HUES64 (cell line): ENCODE measurements around the gene CCDC149.
A peak's percentile ranks its signal among the peaks of the same experiment; 100 is the strongest.
"Not testable (repeated sequence)": the region's sequence is repeated elsewhere in the genome, so short reads cannot be mapped to it uniquely, and the experiment has no call there.

Source experiments
- H3K27ac ChIP-seq: 2 replicates; pipeline ENCODE4 v1.7.0; 2013; ENCODE audit warnings: low read depth, low read length, inconsistent platforms
- H3K27me3 ChIP-seq: 2 replicates; pipeline ENCODE4 v1.6.1; 2013; ENCODE audit warnings: mild to moderate bottlenecking, low read length; ENCODE audit not compliant: insufficient read depth
- H3K36me3 ChIP-seq: 2 replicates; pipeline ENCODE4 v1.6.1; 2013; ENCODE audit warnings: mild to moderate bottlenecking, low read length; ENCODE audit not compliant: insufficient read depth
- H3K4me1 ChIP-seq: 2 replicates; pipeline ENCODE4 v1.6.1; 2013; ENCODE audit warnings: mild to moderate bottlenecking, low read length, moderate library complexity; ENCODE audit not compliant: insufficient read depth
- H3K4me3 ChIP-seq: 2 replicates; pipeline ENCODE4 v1.5.1; 2013; ENCODE audit warnings: mild to moderate bottlenecking, low read length, moderate library complexity
- H3K9ac ChIP-seq: 2 replicates; pipeline ENCODE4 v1.6.1; 2013; ENCODE audit warnings: mild to moderate bottlenecking, low read depth, low read length
- H3K9me3 ChIP-seq: 2 replicates; pipeline ENCODE4 v1.6.1; 2013; ENCODE audit warnings: low read depth, low read length; ENCODE audit not compliant: insufficient read depth
- WGBS: fragments of 150-250, 120-280 bp; methylation state at CpG from one replicate; pipeline ENCODE4 v1.1.7; 2013; ENCODE audit warnings: missing lambda C conversion rate; 5-methylcytosine and 5-hydroxymethylcytosine counted together

The CCDC149 gene

DNA sequence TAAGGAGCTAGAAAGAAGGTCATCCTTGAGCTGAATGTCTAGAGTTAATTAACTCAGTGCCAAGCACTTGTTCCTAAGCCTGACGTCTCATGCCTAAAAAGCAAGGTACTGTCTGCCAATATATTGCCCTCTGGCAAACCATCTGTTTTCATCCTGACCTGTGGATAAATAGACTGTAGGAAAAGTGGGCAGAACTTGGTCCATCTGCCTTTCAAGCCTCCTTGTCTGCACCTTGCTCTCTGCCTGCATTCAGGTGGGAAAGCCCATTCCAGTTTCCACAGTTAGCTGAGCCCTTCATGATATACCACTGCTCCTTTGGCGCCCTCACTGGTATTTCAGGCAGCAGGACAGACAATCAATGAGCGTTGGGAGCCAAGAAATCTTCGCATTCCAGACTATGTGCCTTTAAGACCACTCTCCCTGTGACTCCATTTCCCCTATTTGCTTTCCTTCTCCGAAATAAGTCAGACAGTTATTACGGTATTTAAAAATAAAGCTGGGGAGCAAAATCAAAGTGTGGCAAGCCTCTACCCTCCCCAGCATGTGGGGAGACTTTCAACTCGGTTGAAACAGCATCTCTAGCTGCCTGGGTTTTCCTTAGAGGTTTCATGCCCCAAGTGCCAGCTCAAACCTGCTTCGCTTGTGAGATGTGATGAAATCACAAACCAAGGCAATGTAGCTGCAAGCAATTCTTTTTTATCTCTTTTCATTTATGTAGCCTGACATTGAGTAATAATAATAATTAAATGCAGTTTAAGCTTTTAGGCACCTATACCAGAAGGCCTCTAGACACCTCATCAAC lies 2.5 kb upstream of the CCDC149 start:
- peaks cover 6% of the 10 kb centered on the region for H3K9me3 ChIP-seq
- peaks cover 4% of the 10 kb centered on the region; the same call in 1 of the 2 replicates for H3K36me3 ChIP-seq
- H3K4me1 ChIP-seq, result peaks cover 8% of the 10 kb centered on the region
- WGBS, result 70% methylated on average over 8 of the region's 8 CpGs
- H3K4me3 ChIP-seq, result no peak overlapping the region
- no peak overlapping the region for H3K9ac ChIP-seq
- no peak overlapping the region for H3K27ac ChIP-seq
- peaks cover 20% of the 10 kb centered on the region for H3K27me3 ChIP-seq

DNA sequence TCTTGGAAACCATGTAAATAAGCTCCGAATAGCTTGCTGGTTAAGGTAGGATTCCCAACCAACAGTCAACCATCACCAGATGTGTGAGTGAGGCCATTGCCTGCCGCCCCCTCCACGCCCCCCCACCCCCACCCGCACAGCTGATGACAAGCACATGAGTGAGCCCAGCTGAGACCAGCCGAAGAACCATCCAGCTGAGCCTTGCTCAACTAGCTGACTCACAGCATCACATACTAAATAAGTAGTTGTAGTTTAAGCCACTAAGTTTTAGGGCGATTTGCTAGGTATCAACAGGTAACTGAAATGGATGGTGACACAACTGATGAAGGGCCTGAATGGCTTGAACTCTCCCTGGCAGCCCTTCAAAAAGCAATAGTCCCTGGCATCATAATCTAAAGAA lies 1.6 kb upstream of the CCDC149 start:
- Histone ChIP-seq H3K4me3 (no peak overlapping the region), H3K36me3 (peaks cover 12% of the 10 kb centered on the region), H3K4me1 (peaks cover 8% of the 10 kb centered on the region), H3K9me3 (peaks cover 8% of the 10 kb centered on the region), H3K27me3 (peaks cover 20% of the 10 kb centered on the region), H3K9ac (no peak overlapping the region), H3K27ac (no peak overlapping the region)
- WGBS, result 96% methylated on average over 3 of the region's 6 CpGs

DNA sequence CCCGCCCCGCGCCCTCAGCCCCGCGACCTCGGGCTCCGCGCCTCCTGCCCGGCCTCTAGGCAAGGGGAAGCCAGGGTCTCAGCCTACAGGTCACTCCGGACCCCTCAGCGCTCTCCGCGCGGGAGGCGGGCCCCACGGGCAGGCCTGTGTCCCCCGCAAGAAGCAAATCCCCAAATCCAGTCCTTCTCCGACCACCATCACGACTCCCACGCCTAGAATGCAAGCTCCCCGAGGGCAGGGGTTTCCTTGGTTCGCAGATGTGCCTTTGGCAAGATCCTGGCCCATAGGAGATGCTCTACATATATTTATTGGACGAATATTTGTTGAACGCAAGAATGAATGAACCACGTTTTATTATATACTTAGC lies 260 bp upstream of the CCDC149 start:
- Histone ChIP-seq H3K4me3 (peak overlapping the region; percentile 63), H3K4me1 (peaks cover 8% of the 10 kb centered on the region), H3K27me3 (peaks cover 20% of the 10 kb centered on the region), H3K36me3 (peaks cover 22% of the 10 kb centered on the region), H3K9me3 (peaks cover 13% of the 10 kb centered on the region), H3K27ac (no peak overlapping the region; the same call in 1 of the 2 replicates), H3K9ac (peak overlapping the region; percentile 75)
- 14% methylated on average over 22 of the region's 25 CpGs for WGBS

DNA sequence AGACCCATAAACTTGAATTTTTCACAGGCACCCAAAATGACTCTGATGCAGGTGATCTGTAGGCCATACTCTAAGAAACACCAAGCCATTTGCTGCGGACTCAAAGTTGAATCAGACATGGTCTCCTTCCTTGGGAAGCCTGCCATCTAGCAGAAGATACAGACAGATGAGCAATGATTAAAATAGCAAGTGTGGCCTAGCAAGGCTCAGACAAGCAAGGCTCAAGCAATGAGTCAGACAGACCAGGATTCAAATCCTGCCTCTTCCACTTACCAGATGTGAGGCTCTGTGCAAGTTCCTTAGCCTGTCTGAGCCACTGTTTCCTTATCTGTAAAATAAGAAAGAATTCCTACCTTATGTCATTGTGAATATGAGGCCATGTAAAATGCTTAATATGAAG lies 2.3 kb downstream of the CCDC149 start:
- Histone ChIP-seq H3K27ac (no peak overlapping the region), H3K9me3 (peaks cover 13% of the 10 kb centered on the region)
- 89% methylated on average over 1 of the region's 1 CpG for WGBS

DNA sequence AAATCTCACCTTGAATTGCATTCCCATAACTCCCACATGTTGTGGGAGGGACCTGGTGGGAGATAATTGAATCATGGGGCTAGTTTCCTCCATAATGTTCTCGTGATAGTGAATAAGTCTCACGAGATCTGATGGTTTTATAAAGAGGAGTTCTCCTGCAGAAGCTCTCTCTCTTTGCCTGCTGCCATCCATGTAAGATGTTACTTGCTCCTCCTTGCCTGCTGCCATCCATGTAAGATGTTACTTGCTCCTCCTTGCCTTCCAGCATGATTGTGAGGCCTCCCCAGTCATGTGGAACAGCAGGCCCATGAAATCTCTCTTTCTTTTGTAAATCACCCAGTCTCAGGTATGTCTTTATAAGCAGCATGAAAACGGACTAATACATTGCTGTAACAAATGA lies 3.2 kb downstream of the CCDC149 start:
- not testable (repeated sequence) for H3K4me1 ChIP-seq, H3K4me3 ChIP-seq, H3K27ac ChIP-seq, H3K9ac ChIP-seq
- WGBS, result 94% methylated on average over 3 of the region's 3 CpGs
- Histone ChIP-seq H3K36me3 (peaks cover 22% of the 10 kb centered on the region), H3K27me3 (peaks cover 20% of the 10 kb centered on the region), H3K9me3 (peaks cover 13% of the 10 kb centered on the region)

More for the DNA sequence above, 2.3 kb downstream of the CCDC149 start:
- Histone ChIP-seq H3K4me1 (peaks cover 5% of the 10 kb centered on the region; the same call in 1 of the 2 replicates), H3K4me3 (no peak overlapping the region), H3K9ac (no peak overlapping the region), H3K36me3 (peaks cover 22% of the 10 kb centered on the region), H3K27me3 (peaks cover 20% of the 10 kb centered on the region)

DNA sequence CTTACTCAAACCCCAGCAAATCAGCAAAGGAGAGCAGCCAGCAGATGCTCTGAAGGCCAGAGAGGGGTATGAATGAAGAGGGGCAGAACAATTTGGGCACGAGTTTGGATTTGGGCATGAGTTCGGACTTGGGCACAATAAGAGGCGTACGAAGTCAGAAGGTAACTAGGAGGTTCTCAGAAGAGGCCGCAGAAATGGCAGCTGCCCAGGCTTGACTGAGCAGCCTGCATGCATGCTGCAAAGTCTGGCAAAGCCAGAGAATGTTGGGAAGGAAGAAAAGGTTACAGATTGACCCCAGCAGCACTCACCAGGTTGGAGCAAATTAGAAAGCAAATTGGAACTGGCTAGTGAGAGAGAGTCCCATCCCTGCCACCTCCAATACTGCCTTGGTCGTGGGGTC lies 15.2 kb downstream of the CCDC149 start:
- Histone ChIP-seq H3K4me3 (no peak overlapping the region), H3K36me3 (no peaks in the 10 kb centered on the region), H3K9ac (no peak overlapping the region), H3K9me3 (no peaks in the 10 kb centered on the region), H3K27me3 (no peaks in the 10 kb centered on the region), H3K27ac (no peak overlapping the region), H3K4me1 (peaks cover 4% of the 10 kb centered on the region; the same call in 1 of the 2 replicates)
- 91% methylated on average over 6 of the region's 6 CpGs for WGBS

DNA sequence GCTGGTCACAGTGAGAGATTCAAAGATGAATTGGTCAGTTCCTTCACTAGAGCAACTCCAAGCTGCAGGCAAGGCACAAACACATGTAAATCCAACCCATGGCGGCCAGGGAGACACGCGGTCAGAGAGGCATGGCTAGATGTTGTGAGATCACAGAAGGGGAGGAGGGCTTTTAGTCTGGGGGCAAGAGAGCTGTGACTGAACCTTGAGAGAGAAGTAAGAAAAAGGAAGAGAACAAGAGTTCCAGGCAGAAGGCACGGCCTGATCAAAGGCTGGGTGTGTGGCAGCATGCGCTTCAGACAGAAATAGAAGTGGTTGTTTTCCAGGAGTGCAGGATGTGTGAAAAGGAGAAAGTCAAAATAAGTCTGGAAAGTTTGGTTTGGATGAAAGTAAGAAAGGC lies 15.9 kb downstream of the CCDC149 start:
- peaks cover 6% of the 10 kb centered on the region; the same call in 1 of the 2 replicates for H3K4me1 ChIP-seq
- no peaks in the 10 kb centered on the region for H3K36me3 ChIP-seq
- H3K4me3 ChIP-seq, result no peak overlapping the region
- no peak overlapping the region for H3K27ac ChIP-seq
- no peak overlapping the region for H3K9ac ChIP-seq
- no peaks in the 10 kb centered on the region for H3K9me3 ChIP-seq
- H3K27me3 ChIP-seq, result no peaks in the 10 kb centered on the region
- WGBS, result 86% methylated on average over 5 of the region's 5 CpGs

DNA sequence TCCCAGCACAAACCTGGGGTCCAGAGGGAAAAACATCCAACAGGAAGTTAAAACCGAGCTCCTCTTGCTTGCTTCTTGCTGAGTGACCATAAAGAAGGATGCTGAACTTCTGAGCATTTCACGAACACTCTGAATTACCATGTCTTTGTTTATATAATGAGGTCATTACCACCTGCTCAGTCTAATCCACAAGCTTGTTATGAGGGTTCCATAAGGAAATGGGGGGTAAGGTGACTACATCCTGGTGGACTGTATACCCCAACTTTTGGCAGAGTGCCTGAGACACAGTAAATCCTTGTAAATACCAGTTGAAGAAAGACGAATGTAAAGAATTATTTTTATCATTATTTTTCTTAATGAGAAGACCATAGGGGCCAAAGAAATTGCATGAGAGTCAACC lies 16.8 kb downstream of the CCDC149 start:
- H3K4me1 ChIP-seq, result peaks cover 6% of the 10 kb centered on the region; the same call in 1 of the 2 replicates
- H3K36me3 ChIP-seq, result no peaks in the 10 kb centered on the region
- no peak overlapping the region for H3K4me3 ChIP-seq
- no peaks in the 10 kb centered on the region for H3K27me3 ChIP-seq
- no peaks in the 10 kb centered on the region for H3K9me3 ChIP-seq
- 57% methylated on average over 1 of the region's 3 CpGs for WGBS
- no peak overlapping the region for H3K27ac ChIP-seq
- H3K9ac ChIP-seq, result no peak overlapping the region

DNA sequence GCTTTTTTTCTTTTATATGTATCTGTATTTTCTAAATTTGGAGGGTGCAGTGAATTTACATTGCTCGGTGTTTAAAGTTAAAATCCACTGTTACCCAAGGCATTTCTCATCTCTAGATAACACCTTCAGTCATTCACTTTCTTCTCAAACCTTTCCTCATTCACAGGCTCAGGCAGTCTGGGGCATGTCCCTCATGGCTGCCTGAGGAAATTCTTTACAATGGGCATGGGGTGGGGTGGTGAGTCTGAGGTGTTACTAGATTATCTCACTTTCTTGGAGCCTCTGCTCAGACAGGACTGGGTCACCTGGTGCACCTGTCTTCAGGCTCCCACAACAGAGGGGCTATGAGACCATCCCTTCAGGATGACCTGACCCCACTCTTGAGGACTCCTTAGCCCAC lies 17.4 kb downstream of the CCDC149 start:
- Histone ChIP-seq H3K4me3 (no peak overlapping the region), H3K27me3 (no peaks in the 10 kb centered on the region), H3K4me1 (peaks cover 6% of the 10 kb centered on the region; the same call in 1 of the 2 replicates), H3K27ac (no peak overlapping the region), H3K36me3 (no peaks in the 10 kb centered on the region), H3K9me3 (no peaks in the 10 kb centered on the region), H3K9ac (no peak overlapping the region)
- 100% methylated on average over 1 of the region's 1 CpG for WGBS

DNA sequence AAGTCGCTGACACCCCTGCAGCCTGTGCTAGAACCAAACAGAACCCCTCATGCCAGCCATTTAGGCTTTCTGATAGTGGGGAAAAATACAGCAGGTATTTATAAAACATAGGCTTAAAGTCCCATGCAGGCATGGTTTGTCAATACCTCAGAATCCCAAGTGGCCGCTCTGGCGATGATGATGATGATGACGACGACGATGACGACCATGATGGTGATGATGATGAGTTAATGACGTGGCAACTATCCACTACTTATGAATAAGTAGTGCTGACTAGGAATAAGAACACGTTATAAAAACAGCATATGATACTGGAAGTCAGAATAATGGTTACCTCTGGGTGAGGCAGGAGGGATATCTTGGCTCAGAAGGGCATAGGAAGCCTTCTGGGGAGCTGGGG lies 18.0 kb downstream of the CCDC149 start:
- H3K9me3 ChIP-seq, result no peaks in the 10 kb centered on the region
- no peaks in the 10 kb centered on the region for H3K27me3 ChIP-seq
- H3K9ac ChIP-seq, result no peak overlapping the region
- no peak overlapping the region for H3K27ac ChIP-seq
- H3K4me1 ChIP-seq, result peaks cover 6% of the 10 kb centered on the region; the same call in 1 of the 2 replicates
- 93% methylated on average over 9 of the region's 9 CpGs for WGBS
- no peak overlapping the region for H3K4me3 ChIP-seq
- no peaks in the 10 kb centered on the region for H3K36me3 ChIP-seq

DNA sequence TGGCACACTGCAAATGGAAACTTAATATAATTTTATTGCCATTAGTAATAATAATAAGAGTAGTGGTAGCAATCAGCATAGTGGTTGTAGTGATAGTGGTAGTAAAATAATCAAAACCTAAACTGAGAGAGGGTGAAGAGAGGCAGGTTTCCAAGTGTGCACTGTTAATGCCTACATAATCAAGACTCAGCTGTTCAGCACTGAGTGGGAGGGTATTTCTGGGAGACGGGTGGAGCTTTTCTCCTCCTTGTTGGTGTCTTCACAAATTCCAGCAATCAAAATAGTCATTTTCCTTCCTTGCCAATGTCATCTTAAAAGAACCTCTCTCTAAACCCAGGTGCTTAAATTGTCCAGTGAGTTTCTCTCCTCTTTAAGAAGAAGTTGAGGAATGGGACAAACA lies 18.6 kb downstream of the CCDC149 start:
- Histone ChIP-seq H3K27me3 (no peaks in the 10 kb centered on the region), H3K9ac (no peak overlapping the region), H3K36me3 (no peaks in the 10 kb centered on the region), H3K9me3 (no peaks in the 10 kb centered on the region), H3K4me1 (peaks cover 6% of the 10 kb centered on the region; the same call in 1 of the 2 replicates), H3K27ac (no peak overlapping the region), H3K4me3 (no peak overlapping the region)
- 100% methylated on average over 1 of the region's 1 CpG for WGBS
